Tibial nerve (tissue), 3 donors: Measurements from ENCODE around the gene FOXA2.

ENCODE experiments used
- POLR2A ChIP-seq, 2 donors: fragments of 450-650 bp; IDR thresholded peaks; one replicate each; pipeline ENCODE4 v1.6.1; 2017; ENCODE audit warnings: antibody characterized with exemption in 2 of 2, mild to moderate bottlenecking in 2 of 2, moderate library complexity in 2 of 2
- TF ChIP-seq, protein P1 (sequence below), 5 experiments: fragments of 200-600 bp in 3 of 5; fragments of 450-650 bp in 2 of 5; sonication (generic) in 3 of 5; IDR thresholded peaks; one replicate each; pipeline ENCODE4 v1.5.1; 2016 to 2019; ENCODE audit warnings: antibody characterized with exemption in 5 of 5, mild to moderate bottlenecking in 3 of 5, moderate library complexity in 2 of 5

DNA sequence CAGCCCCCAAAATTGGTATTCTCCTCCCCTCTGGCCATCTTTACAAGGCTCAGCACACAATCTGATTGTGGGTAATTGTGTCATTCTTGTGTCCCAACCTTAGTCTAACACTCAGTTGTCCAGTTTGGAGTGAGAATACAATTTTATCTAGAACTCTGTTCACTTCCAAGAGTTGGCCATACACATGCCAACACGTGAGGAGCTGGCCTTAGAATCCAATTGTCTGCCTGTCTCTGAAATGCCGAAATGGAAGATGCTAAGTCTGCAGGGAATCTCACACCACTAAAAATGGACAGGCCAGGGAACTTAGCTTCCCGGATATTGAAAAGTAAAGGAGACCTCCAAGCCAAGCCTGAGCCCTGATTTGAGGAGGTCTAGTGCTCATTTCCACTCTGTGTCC lies 12.3 kb downstream of the FOXA2 start:
- TF ChIP-seq, protein P1, sequence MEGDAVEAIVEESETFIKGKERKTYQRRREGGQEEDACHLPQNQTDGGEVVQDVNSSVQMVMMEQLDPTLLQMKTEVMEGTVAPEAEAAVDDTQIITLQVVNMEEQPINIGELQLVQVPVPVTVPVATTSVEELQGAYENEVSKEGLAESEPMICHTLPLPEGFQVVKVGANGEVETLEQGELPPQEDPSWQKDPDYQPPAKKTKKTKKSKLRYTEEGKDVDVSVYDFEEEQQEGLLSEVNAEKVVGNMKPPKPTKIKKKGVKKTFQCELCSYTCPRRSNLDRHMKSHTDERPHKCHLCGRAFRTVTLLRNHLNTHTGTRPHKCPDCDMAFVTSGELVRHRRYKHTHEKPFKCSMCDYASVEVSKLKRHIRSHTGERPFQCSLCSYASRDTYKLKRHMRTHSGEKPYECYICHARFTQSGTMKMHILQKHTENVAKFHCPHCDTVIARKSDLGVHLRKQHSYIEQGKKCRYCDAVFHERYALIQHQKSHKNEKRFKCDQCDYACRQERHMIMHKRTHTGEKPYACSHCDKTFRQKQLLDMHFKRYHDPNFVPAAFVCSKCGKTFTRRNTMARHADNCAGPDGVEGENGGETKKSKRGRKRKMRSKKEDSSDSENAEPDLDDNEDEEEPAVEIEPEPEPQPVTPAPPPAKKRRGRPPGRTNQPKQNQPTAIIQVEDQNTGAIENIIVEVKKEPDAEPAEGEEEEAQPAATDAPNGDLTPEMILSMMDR (IDR thresholded peaks at IDR 0.05): no peak
- no peak for TF ChIP-seq POLR2A (IDR thresholded peaks at IDR 0.05)
